SK-N-MC (cell line): ENCODE measurements around the gene PRSS1.

Source experiments
- DNase-seq: peaks from one replicate; pipeline ENCODE4 v3.0.0-alpha.2; 2011; ENCODE audit warnings: low read depth, low spot score
- H3K27ac ChIP-seq: fragments of 200-600 bp; sonication (generic); 2 replicates; pipeline ENCODE4 v1.5.1; 2016; ENCODE audit warnings: mixed run types
- H3K36me3 ChIP-seq: fragments of 200-600 bp; sonication (generic); 2 replicates; pipeline ENCODE4 v1.6.1; 2017; ENCODE audit warnings: antibody characterized with exemption, low read length, mixed read lengths; ENCODE audit not compliant: insufficient read depth
- H3K4me3 ChIP-seq: fragments of 200-600 bp; sonication (generic); 2 replicates; pipeline ENCODE4 v1.5.1; 2016
- H3K9ac ChIP-seq: fragments of 200-600 bp; sonication (generic); 2 replicates; pipeline ENCODE4 v1.8.0; 2017; ENCODE audit warnings: mixed run types, mixed read lengths; ENCODE audit not compliant: insufficient read length
- H3K9me3 ChIP-seq: fragments of 200-600 bp; sonication (generic); 2 replicates; pipeline ENCODE4 v1.6.1; 2017; ENCODE audit warnings: low read depth, mild to moderate bottlenecking, antibody characterized with exemption, low read length, moderate library complexity, mixed read lengths
- EZH2 ChIP-seq: fragments of 200-600 bp; sonication (generic); IDR thresholded peaks from one replicate; pipeline ENCODE4 v1.6.1; 2017; ENCODE audit warnings: antibody characterized with exemption
- FOXP2 ChIP-seq: optimal IDR thresholded peaks from 2 replicates; pipeline ENCODE3; 2011; ENCODE audit warnings: mild to moderate bottlenecking, moderate library complexity; ENCODE audit not compliant: insufficient read depth; ENCODE audit errors: extremely low read length, control extremely low read depth
- POLR2AphosphoS5 ChIP-seq: IDR thresholded peaks from 2 replicates; pipeline ENCODE4 v1.6.1; 2012; ENCODE audit warnings: mild to moderate bottlenecking, low read depth, low read length, borderline replicate concordance

Gene PRSS1

DNA sequence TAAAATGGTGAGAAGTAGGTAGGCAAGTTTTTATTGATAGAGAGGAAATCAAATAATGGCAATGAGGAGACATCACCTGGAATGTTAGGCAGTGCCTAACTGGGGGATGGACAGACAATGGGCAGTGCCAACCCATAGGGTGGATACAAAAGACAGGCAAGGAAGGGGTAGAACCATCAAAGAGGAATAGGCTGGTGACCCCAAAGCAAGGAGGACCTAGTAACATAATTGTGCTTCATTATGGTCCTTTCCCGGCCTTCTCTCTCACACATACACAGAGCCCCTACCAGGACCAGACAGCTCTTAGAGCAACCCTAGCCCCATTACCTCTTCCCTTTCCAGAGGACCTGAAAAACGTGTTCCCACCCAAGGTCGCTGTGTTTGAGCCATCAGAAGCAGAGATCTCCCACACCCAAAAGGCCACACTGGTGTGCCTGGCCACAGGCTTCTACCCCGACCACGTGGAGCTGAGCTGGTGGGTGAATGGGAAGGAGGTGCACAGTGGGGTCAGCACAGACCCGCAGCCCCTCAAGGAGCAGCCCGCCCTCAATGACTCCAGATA lies 51.5 kb downstream of the PRSS1 start:
- Histone ChIP-seq H3K4me3 (no peak overlapping the region), H3K27ac (no peak overlapping the region), H3K9me3 (no peaks in the 10 kb centered on the region), H3K36me3 (no peaks in the 10 kb centered on the region), H3K9ac (no peak overlapping the region)
- no peak for DNase-seq
- TF ChIP-seq POLR2AphosphoS5 (no peak), EZH2 (no peak), FOXP2 (no peak)

DNA sequence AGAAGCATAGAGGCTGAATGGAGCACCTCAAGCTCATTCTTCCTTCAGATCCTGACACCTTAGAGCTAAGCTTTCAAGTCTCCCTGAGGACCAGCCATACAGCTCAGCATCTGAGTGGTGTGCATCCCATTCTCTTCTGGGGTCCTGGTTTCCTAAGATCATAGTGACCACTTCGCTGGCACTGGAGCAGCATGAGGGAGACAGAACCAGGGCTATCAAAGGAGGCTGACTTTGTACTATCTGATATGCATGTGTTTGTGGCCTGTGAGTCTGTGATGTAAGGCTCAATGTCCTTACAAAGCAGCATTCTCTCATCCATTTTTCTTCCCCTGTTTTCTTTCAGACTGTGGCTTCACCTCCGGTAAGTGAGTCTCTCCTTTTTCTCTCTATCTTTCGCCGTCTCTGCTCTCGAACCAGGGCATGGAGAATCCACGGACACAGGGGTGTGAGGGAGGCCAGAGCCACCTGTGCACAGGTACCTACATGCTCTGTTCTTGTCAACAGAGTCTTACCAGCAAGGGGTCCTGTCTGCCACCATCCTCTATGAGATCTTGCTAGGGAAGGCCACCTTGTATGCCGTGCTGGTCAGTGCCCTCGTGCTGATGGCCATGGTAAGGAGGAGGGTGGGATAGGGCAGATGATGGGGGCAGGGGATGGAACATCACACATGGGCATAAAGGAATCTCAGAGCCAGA lies 52.5 kb downstream of the PRSS1 start:
- H3K9me3 ChIP-seq = no peaks in the 10 kb centered on the region
- no peak overlapping the region for H3K27ac ChIP-seq
- H3K9ac ChIP-seq = no peak overlapping the region
- DNase-seq = no peak
- TF ChIP-seq POLR2AphosphoS5 (no peak), EZH2 (no peak), FOXP2 (no peak)
- H3K4me3 ChIP-seq = no peak overlapping the region
- no peaks in the 10 kb centered on the region for H3K36me3 ChIP-seq

DNA sequence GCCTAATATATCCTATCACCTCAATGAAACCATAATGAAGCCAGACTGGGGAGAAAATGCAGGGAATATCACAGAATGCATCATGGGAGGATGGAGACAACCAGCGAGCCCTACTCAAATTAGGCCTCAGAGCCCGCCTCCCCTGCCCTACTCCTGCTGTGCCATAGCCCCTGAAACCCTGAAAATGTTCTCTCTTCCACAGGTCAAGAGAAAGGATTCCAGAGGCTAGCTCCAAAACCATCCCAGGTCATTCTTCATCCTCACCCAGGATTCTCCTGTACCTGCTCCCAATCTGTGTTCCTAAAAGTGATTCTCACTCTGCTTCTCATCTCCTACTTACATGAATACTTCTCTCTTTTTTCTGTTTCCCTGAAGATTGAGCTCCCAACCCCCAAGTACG lies 53.0 kb downstream of the PRSS1 start:
- Histone ChIP-seq H3K9me3 (no peaks in the 10 kb centered on the region), H3K4me3 (no peak overlapping the region), H3K27ac (no peak overlapping the region), H3K9ac (no peak overlapping the region), H3K36me3 (no peaks in the 10 kb centered on the region)
- no peak for DNase-seq
- TF ChIP-seq FOXP2 = no peak
- TF ChIP-seq EZH2 = no peak
- TF ChIP-seq POLR2AphosphoS5 = no peak
